HG03135 (cell line): Measurements from ENCODE around the gene TTLL5.

Source experiments
- ATAC-seq: cut with Tn5 transposase; IDR thresholded peaks from one replicate; pipeline ENCODE4 v1.9.1; 2021; ENCODE audit warnings: mild to moderate bottlenecking, moderate library complexity; ENCODE audit not compliant: unreplicated experiment

TTLL5 gene

DNA sequence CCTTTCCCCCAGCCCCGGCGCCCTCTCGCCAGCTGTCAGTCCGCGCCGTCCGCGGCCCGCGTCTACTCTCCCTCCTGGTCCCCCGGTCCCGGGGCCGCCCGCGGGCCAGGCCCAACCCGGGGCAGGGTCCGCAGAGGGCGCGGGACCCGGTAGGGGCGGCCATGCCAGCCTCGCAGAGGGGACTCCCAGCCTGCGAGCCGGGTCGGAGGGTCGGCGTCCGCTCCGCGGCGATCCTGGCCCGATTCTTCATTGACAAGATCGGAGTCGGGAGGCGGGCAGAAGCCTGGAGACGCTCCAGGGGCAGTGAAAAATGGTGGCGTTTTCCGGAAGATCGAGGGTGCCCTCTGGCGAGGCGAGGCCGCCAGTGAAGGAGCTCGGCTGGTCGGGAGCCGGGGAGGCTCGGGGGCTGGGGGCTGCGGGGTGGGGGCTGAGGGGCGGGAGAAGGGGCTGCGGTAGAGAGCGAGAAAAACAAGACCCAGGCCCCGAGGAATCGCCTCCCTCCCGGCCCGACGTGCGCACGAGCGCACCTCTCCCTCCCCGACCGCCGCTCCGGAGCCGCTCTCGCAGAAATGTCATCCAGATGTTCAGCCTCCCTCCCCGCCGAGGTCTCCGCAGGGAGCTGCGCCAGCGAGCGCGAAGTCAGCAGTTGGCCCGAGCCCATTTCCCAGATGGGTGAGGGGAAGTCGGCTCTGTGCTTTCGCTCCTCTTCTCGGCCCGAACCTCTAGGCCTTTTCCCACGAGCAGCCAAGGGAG, 321.4 kb downstream of the TTLL5 start:
- ATAC-seq: peak; percentile 42

- ATAC-seq: no peak
Measured at GRCh38 chr14:75983019-75983358, 321.9 kb downstream of the TTLL5 start.

GRCh38 chr14:75984674-75985073, 323.6 kb downstream of the TTLL5 start:
- no peak for ATAC-seq

- peak; percentile 64 for ATAC-seq
Measured at GRCh38 chr14:75985618-75986438, 324.8 kb downstream of the TTLL5 start, which contains the start of gene IFT43. IFT43 (plus strand) TSS chr14:75985763; CDS start chr14:75985787, 24 bp downstream.

- ATAC-seq: no peak
Measured at GRCh38 chr14:75986439-75986765, 325.4 kb downstream of the TTLL5 start.

DNA sequence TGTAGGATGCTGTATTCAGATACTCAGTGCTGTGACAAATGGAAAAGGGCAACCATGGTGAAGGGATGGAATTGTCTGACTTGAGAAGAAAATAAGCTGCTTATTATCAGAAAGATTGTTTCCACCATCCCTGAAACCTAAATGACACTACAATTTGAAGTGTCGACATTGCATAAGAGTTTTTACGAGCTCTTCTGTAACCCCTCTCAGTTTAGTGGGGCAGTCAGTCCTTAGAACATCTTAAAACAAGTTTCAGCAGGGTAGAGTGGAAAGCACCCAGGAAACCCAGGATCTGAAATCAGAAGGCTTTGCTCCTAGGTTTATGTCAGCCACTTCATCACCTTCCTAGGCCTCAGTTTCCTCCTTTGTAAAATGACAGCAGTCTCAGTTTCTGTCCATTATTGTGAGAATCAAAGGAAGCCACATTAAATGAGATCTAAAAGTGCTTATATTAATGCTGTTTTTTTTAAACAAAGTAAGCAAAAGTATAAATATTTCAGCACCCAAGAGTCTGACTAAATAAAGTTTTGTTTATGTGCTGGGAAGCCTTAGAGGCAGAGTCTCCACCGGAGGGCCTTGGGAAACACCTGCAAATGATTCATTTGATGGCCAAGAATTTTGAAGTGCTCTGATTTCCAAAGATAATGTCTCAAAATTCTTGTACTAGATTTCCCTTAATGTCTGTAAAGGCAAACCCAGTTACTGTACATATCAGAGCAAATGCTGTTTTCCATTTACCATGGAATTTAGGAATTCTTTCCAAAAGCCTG, 326.3 kb downstream of the TTLL5 start:
- no peak for ATAC-seq

GRCh38 chr14:75989134-75989533, 328.1 kb downstream of the TTLL5 start:
- ATAC-seq: no peak

- ATAC-seq: no peak
Measured at GRCh38 chr14:75990297-75990696, 329.3 kb downstream of the TTLL5 start.

- ATAC-seq: no peak
Measured at GRCh38 chr14:75991753-75992152, 330.7 kb downstream of the TTLL5 start.

- ATAC-seq: no peak
Measured at GRCh38 chr14:75993567-75994041, 332.6 kb downstream of the TTLL5 start.

DNA sequence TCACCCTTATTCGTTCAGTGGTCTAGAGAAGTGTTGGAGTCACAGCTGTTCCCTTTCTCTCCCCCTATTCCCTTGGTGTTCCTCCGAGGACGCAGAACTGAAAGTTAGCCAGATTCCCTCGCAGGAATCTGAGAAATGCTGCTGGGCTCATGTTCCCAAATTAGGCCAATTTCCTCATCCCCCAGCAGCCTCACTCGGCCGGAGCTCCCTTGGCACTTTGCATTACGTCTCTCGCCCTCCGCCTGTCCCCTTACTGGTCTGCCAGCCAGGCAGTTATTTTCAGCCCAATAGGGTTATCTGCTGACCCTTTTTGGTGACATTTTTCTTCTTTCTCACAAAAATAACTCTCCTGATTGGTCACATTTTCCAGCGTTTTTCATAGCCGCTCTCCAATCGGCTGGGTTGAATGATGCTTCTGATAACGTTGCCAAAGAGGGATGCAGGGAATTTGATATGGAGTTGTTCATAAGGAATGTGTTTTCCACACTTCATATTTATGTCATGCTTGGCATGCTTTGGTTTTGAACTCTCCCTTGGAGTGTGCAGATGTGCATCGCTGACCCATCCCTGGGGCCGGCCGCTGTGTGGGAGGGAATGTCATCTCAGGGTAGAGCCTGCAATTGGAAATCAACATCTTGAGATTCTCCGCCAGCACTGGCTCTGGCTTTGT, 334.5 kb downstream of the TTLL5 start:
- no peak for ATAC-seq

DNA sequence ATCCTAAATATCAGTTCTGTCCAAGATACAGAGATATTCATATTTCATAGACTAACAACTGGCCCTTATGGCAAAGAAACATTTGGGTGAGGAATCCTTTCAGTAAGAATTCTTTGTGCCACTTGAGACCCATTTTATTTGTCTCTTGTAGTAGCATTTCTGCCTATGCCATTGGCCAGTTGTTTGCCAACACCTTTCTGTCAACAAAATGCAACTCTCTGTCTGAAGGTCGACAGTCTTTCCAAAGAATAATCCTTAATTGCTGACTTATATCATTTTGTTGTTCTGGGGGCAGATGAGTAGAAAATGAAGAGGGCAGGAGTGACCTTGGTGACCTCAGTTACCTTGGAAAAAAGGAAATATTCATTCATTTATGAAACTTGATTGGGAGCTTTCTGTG, 335.4 kb downstream of the TTLL5 start:
- no peak for ATAC-seq

DNA sequence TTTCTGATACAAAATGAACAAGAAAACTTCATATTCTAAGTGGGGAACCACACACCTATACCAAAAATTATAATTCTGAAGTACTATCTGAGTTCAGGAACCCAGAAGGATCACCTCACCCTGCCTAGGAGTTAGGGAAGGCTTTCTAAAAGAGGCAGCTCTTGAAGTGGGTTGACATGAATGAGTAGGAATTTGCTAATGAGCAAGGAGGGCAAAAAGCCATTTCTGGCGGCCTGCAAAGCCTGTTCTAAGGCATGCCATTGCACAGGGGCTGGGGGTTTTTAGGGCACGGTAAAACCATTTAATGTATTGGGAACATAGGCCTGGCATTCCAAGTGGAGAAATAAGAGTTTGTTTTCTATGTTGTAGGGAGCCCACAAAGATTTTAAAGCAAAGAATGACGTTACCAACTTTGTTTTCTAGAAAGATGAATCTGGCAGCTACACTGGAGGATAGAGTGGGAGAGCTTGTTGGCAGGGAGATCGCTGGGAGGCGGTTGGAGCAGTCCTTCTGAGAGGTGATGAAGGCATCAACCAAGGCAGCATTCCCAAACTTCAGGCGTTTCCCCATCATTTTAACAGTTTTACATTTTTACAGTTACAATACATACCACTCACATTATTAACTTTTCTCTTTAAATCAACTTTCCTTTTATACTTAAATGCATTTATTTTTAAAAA, 338.6 kb downstream of the TTLL5 start:
- ATAC-seq: no peak

DNA sequence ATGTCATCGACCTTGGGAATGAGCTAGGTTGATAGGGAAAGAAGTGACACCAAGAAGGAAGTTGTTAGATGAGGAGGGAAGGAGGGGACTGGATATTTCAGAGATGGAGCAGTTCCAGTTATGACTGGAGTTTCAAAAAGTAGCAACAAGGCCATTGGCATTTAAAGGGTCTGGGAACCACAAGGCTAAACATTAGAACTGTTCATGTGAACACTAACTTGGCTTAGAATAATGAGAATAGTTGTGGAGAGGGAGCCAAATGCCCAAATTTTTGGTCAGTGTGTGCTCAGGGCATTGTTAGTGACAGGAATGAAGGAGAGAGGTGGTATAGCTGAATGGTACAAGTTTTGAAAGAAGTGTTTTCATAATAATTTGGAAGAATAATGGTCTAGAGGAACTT, 341.3 kb downstream of the TTLL5 start:
- ATAC-seq: no peak
